ENCODE data around the gene MMP13. TPM values are rescaled to one million over a fixed set of nuclear protein-coding genes. Genes with fewer than 3 reads are reported as not detected.
"Not testable (repeated sequence)": the region's sequence is repeated elsewhere in the genome, so short reads cannot be mapped to it uniquely, and the experiment has no call there.

MMP13 gene
- polyA plus RNA-seq (2014; cell fraction: cytosol; rRNA removed) = not detected in 2 replicates
- not detected in 2 replicates for polyA plus RNA-seq (2014; cell fraction: nucleus; rRNA removed)

- DNase-seq (ENCODE audit: low spot score) = no peak
These were observed at the start of gene MMP13 for GRCh38 chr11:102955624-102956023. Gene MMP13, minus strand, starts transcription at chr11:102955732. Its CDS starts 27 bp downstream, at chr11:102955705.

- DNase-seq (ENCODE audit: low spot score) = not testable (repeated sequence)
These were observed 48.7 kb upstream of the MMP13 start for GRCh38 chr11:103004234-103004633.

GRCh38 chr11:102994105-102994504 is 38.6 kb upstream of the MMP13 start:
- DNase-seq (ENCODE audit: low spot score) = no peak

- DNase-seq (ENCODE audit: low spot score) = no peak
These were observed 36.2 kb upstream of the MMP13 start for GRCh38 chr11:102991776-102992175.

GRCh38 chr11:102990145-102990544 is 34.6 kb upstream of the MMP13 start:
- no peak for DNase-seq (ENCODE audit: low spot score)

GRCh38 chr11:102989379-102990047 is 34.0 kb upstream of the MMP13 start:
- DNase-seq (ENCODE audit: low spot score) = no peak

- DNase-seq (ENCODE audit: low spot score) = no peak
These were observed 31.3 kb upstream of the MMP13 start for GRCh38 chr11:102986815-102987214.

- DNase-seq (ENCODE audit: low spot score) = no peak
These were observed 30.3 kb upstream of the MMP13 start for GRCh38 chr11:102985850-102986249.

- no peak for DNase-seq (ENCODE audit: low spot score)
These were observed 28.0 kb upstream of the MMP13 start for GRCh38 chr11:102983486-102983885.

GRCh38 chr11:102981324-102981910 is 25.9 kb upstream of the MMP13 start:
- DNase-seq (ENCODE audit: low spot score) = no peak

GRCh38 chr11:102974552-102975280 is 19.2 kb upstream of the MMP13 start:
- DNase-seq (ENCODE audit: low spot score) = no peak

- not testable (repeated sequence) for DNase-seq (ENCODE audit: low spot score)
These were observed 18.2 kb upstream of the MMP13 start for GRCh38 chr11:102973698-102974097.

GRCh38 chr11:102972853-102973252 is 17.3 kb upstream of the MMP13 start:
- no peak for DNase-seq (ENCODE audit: low spot score)

GRCh38 chr11:102971766-102972165 is 16.2 kb upstream of the MMP13 start:
- no peak for DNase-seq (ENCODE audit: low spot score)

GRCh38 chr11:102967497-102967896 is 12.0 kb upstream of the MMP13 start:
- no peak for DNase-seq (ENCODE audit: low spot score)

GRCh38 chr11:102966011-102966410 is 10.5 kb upstream of the MMP13 start:
- no peak for DNase-seq (ENCODE audit: low spot score)

- no peak for DNase-seq (ENCODE audit: low spot score)
These were observed 9.3 kb upstream of the MMP13 start for GRCh38 chr11:102964867-102965266.

GRCh38 chr11:102957953-102958352 is 2.4 kb upstream of the MMP13 start:
- DNase-seq (ENCODE audit: low spot score) = no peak

GRCh38 chr11:102950622-102951081 is 4.9 kb downstream of the MMP13 start:
- DNase-seq (ENCODE audit: low spot score) = no peak

GRCh38 chr11:102946237-102946636 is 9.3 kb downstream of the MMP13 start:
- DNase-seq (ENCODE audit: low spot score) = no peak

- peak; percentile 27 for DNase-seq (ENCODE audit: low spot score)
These were observed 14.6 kb downstream of the MMP13 start for GRCh38 chr11:102940714-102941588.

Data from SK-N-DZ (cell line).